Occipital lobe (tissue), 2 donors: Measurements from ENCODE around the gene PRKD1. TPM values are rescaled to one million over a fixed set of nuclear protein-coding genes. Genes with fewer than 3 reads are reported as not detected.
"Not testable (repeated sequence)": the region's sequence is repeated elsewhere in the genome, so short reads cannot be mapped to it uniquely, and the experiment has no call there.

ENCODE experiments used
- DNase-seq: peaks from one replicate; lab custom pipeline; 2025; lab: John Stamatoyannopoulos, UW
- total RNA-seq: library from RNA; depleted of rRNA; stranded (reverse); fragments of >200 nt; gene quantifications from one replicate; pipeline ENCODE4 v1.2.3, GENCODE V29; 2014

Gene PRKD1
- total RNA-seq, 1 donor from 2014 or later = 20.0 TPM

DNA sequence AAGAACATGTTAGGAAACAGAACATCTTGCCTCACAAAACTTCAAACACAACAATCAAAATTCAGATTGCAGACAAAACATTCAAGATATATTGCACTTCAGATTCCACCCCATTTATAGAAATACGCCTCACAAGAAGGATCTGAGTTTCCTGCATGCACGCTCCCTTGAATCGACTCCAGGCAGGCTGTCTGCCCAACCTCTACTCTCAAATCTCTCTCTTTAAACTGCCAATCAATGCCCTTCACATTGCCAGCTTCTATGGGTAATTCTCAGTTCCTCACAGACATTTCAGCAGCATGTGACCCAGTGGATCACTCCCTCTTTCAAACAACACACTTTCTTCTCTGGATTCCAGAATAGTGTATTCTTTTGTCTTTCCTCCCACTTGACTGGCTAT, 184.1 kb downstream of the PRKD1 start:
- no peak for DNase-seq

DNA sequence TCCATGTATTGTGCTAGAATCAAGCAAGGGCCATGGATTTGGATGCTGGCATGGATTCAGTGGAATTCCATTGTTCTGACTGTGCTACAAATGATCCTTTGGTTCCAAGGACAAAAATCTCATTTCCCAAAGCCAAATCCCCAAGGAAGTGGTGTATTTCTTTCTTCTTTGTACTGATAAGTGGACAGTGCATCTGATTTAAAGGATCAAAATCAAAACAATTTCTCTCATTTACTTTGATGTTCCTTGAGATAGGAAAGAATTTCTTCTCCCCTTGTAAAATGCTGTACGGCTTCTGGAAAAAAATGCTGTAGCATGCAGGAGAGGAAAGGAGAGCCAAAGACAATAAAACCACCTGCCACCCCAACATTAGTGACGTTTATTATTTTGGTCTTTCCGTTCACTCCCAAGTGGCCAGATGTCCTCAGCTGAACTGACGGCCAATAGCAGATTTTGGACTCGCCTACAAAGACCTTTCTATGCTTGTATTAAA, 185.7 kb downstream of the PRKD1 start:
- no peak for DNase-seq

DNA sequence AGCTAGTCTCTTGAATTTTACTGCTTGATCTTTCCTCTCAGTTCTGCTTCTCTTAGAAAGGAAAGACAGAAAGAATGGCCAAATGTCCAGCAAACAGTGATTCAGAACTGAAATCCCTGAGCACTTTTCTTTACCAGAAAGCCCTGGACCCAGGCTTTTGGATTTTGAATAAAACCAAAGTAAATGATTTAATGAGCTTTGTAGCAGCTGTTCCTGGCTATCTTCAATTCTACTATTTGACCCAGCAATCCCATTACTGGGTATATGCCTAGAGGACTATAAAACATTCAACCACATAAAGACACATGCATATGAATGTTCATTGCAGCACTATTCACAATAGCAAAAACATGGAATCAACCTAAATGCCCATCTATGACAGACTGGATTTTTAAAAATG, 187.2 kb downstream of the PRKD1 start:
- DNase-seq = no peak

DNA sequence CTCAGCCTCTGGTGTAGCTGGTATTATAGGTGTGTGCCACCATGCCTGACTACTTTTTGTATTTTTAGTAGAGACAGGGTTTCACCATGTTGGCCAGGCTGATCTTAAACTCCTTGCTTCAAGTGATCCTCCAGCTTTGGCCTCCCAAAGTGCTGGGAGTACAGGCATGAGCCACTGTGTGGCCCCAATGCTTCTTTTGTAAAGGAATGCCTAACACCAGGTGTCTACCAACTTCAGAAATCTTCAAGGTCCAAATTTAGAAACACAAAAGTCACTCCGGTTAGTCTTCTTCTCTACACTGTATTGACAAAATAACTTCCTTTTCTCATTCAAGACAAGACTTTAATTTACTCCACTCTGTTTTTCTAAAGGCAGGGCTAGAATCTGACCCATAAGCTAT, 188.7 kb downstream of the PRKD1 start:
- DNase-seq = no peak

DNA sequence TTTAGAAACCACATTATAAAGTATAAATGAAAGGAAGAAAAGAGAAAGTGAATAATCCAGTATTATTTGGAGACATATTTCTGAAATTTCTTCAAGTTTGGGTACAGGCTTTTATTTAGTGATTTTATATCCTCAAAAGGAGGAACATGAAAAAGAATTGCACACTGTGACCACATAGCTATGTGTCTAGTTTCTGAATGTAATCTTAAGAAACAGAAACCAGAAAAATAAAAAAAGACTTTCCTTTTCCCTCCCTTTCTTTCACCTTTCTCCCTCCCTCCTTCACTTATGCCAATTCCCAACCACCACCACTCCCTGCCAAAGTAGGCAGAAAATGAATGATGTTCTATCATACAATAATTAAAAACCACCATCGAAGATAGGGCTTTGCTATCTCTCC, 189.6 kb downstream of the PRKD1 start:
- no peak for DNase-seq

DNA sequence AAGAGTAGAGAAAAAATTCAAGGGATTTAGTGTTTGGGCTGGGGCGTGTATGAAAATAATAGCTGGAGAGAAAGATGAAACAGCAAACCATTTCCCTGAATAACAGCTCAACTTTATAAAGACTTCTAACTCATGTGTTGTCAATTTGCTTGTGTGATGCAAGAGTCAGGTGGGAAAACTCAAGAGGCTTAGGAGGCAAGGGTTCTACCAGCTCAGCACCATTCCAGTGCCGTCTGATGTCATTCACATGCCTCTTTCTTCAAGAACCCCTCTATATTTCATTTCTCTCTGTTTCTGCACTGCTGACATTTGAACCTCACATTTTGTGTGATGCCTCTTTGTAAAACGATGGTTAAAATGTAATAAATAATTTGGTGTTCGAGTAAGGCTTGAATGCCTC, 192.2 kb downstream of the PRKD1 start:
- no peak for DNase-seq

DNA sequence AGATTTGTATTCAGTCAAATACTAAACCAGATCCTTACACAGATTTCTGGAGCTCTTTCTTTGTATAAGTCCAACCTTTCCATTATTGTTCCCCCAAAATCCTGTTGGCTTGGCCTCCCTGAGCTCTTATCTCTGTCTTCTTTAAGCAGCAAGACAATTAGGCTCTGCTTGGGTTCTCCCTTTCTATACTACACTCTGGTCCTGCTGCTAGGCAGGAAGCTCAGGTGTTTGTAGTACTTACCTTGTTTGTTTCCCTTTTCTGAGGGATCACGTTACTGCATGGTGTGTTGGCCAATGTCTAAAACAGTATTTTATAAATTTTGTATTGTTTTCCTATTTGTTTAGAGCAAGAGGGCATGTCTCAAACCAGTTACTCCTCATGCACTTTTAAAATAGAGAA, 192.9 kb downstream of the PRKD1 start:
- DNase-seq = no peak

DNA sequence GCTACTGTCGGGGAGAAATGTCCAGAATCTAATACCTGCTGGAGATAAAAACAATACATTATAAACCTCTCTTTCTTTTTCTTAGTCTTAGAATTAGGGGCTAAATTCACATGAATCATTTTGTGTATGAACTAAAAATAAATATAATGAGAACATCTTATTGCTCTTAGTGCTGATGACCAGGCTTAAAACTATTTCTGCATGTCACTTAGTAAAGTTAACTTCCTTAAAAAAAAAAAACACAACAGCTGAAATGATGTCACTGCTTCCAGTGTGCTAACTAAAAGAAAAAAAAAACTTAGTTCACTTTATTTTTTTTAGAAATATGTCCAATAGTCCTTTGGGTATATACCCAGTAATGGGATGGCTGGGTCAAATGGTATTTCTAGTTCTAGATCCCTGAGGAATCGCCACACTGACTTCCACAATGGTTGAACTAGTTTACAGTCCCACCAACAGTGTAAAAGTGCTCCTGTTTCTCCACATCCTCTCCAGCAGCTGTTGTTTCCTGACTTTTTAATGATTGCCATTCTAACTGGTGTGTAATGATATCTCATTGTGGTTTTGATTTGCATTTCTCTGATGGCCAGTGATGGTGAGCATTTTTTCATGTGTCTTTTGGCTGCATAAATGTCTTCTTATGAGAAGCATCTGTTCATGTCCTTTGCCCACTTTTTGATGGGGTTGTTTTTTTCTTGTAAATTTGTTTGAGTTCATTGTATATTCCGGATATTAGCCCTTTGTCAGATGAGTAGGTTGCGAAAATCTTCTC, 200.9 kb downstream of the PRKD1 start:
- not testable (repeated sequence) for DNase-seq

DNA sequence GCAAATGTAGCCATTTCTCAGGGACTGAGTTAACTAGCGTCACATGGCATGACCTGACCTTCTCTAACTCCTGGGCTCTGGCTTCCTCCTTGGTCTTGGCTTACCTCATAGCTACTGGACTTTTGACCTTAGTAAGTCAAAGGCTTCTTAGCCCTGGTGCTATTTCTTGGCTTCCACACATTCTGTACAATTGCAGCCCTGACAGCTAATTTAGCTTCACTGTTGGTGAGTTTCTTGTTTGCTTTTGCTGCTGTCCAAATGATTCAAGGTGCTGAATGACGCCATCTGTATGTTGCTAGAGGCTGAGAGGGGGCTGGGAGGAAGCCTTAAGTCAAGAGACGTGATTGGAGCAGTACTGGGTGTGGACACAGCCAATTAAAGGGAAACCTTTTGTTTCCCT, 202.7 kb downstream of the PRKD1 start:
- DNase-seq = no peak

DNA sequence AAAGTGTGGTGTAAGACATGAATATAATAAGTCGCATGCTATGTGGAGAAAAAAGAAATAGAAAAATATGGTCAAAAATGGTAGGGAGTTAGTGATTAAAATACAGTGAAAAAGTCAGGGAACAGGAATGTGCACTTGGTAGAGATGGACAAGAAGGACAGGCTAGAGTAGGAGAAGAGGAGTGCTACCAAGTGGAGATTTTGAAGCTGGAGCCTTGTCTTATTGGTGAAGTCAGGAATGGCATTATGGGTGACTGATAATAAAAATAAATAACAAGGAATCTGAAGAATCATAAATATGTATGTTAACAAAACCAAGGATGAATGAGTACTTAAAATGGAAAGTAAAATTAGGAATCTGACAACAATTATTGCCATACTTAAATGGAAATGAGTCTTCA, 204.8 kb downstream of the PRKD1 start:
- no peak for DNase-seq

DNA sequence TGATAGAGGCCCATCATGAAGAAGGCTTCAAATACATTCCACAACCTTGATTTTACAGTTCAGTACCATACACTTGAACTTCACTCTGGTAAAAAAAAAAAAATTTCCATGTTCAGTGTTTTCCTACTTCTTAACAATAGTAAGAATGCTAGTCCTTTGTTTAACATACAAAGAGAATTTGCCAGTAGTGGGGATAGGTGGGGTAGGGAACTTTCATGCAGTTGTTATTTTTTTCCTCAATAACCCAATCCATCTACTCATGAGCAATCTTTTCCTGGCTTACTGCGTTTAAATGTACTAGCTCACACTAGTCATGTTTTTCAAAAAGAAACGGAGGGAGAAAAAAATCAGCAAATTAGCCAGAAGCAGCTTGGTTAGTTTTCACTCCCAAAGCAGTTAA, 206.1 kb downstream of the PRKD1 start:
- DNase-seq = no peak

DNA sequence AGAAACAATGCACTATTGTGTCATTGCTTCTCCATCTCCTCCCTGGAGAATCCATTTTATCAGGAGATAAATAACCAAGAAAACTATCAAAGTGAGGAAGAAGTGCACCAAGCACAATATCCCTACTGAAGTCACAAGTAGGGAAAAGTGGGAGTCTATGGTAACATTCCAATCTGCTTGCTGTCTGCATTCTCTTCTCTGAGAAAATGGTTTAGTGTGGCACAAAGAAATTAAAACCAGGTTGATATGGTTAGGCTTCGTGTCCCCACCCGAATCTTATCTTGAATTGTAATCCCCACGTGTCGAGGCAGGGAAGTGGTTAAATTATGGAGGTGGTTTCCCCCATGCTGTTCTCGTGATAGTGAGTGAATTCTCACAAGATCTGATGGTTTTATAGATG, 209.7 kb downstream of the PRKD1 start:
- no peak for DNase-seq

DNA sequence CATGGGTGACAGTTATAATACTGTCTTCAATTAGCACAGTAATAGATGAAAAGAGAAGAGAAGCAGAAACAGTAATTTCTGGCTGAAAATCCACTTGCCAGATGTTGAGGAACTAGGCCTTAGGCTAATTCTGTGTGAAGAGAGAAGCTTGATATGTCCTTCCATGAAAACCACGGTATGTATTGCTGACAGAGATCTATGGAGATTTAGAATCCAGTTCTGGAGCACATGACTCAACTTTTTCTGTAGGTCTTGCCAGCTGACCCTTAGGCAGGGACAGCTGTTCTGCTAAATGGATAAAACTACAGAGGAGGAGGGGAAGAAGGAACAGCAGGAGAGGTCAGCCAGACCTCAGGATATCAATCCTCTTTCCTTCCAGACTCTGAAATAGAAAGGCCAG, 211.5 kb downstream of the PRKD1 start:
- no peak for DNase-seq

DNA sequence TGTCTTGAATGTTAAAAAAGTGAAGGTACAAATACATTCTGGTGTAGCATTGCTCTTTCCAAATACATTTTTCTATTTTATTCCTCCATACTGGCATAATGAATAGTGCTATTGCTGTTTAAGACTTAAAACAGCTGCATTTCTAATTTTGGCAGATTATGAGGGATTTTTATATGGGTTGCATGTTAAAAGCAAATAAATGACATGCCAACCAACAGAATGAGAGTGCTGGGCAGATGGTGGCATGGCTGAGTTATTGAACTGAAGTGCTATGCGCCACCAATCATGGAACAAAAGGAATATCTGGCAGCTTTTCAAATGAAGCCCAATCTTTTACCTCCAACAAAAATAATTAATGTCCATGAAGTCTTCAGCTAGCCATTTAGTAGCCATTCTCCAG, 215.0 kb downstream of the PRKD1 start:
- DNase-seq = no peak

DNA sequence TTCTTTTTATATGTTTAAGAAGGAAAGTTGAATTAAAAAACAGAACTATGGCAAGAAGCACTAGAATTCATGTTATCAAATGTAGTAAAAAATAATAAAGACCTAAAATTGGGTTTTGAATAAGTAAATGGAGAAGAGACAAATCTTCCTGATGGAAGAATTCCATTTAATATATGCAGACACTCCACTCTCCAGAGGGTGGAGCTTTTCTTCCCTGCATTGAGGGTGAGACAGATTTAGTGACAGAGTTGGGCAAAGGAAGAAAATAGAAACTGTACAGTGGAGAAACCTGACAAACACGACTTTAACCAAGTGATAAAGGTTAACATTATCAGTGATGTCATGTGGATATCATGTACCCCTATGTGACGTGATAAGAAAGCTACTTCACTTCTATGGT, 217.6 kb downstream of the PRKD1 start:
- DNase-seq = no peak

DNA sequence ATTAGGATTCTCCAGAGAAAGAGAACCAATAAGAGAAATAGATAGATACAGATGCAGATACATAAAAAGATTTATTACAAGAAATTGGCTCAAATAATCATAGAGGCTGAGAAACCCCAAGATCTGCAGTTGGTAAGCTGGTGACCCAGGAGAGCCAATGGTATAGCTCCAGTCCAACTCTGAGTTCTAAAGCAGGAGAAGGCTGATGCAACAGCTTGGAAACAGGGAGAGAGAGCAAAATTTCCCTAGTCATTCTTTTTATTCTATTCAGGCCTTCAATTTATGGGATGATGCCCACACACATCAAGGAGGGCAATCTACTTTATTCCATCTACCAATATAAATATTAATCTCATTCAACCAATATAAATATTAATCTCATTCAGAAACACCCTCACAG, 218.2 kb downstream of the PRKD1 start:
- no peak for DNase-seq

DNA sequence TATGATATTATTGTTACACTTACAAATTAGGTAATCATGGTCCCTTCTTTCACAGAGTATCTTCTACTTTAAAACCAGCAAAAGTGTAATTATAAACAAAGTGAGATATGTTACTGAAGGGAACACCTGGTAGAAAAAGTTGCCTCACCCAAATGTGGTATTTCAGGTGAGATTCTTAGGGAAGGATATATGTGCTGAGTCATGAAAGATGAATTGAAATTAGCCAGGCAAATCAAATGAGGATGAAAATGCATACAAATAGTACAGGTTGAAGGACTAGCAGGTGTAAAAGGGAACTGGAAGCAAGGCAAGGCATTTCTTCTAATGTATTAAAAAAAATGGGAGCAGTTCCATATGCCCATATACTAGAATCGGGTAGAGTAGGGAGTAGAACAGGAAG, 220.9 kb downstream of the PRKD1 start:
- no peak for DNase-seq

DNA sequence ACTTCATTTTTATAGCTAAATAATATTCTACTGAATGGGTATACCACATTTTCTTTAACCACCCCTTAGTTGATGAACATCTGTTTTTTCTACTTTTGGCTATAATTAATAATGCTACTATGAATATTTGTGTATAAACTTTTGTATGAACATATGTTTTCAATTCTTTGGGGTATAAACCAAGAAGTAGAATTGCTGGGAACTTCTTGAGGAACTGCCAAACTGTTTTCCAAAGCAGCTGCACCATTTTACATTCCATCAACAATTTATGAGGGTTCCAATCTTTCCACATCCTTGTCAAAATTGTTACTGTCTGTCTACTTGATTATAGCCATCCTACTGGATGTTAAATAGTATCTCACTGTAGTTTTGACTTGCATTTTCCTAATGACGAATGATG, 221.8 kb downstream of the PRKD1 start:
- DNase-seq = no peak

DNA sequence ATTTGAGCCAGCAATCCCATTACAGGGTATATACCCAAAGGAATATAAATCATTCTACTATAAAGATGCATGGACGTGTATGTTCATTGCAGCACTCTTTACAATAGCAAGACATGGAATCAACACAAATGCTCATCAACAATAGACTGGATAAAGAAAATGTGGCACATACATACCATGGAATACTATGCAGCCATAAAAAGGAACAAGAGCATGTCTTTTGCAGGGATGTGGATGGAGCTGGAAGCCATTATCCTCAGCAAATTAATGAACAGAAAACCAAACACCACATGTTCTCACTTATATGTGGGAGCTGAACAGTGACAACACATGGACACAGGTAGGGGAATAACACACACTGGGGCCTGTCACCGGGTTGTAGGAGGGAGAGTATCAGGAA, 238.1 kb downstream of the PRKD1 start:
- not testable (repeated sequence) for DNase-seq

DNA sequence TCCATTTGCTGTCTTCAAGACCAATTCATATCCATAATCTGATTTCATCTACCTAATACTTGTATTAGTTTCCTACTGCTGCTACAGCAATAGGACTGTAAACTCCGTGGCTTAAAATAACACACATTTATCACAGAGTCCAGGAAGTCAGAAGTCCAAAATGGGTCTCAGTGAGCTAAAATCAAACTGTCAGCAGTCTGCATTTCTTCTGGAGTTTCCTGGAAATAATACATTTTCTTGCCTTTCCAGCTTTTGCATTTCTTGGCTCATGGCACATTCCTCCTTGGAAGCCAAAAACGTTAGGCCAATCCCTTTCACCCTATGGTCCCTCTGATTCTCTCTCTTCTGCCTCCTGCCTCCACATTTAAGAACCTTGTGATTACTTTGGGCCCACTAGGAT, 239.8 kb downstream of the PRKD1 start:
- DNase-seq = no peak

DNA sequence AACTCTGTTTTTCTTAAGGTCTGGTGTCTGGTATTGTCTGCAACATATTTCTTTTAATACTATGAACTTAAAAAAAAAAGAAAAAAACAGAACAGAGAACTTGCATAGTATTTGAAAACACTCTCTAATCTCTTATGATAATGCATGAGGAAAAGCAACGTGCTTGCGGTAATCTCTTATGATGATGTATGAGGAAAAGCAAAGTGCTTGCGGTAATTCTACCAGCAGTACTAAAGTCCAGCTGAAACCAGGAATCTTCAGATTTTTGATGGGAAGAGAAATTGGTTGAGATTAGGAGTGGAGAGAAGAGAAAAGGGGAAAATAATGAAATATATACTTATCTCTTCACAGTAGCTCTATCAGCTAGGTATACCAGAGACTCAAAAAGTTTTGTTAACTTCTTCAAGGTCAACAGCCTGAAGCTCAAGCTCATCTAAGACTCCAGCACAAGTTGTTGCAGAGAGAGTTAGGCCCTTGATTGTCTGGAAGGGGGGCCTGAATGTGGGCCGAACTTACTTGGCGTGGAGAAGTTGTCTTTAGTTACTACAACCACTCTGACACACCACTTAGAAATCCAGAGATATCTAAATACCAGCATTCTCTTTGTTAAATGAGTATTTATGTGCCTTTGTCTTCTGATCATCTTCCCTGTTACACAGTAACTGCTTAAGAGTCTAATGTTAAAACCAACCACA, 240.4 kb downstream of the PRKD1 start:
- no peak for DNase-seq

DNA sequence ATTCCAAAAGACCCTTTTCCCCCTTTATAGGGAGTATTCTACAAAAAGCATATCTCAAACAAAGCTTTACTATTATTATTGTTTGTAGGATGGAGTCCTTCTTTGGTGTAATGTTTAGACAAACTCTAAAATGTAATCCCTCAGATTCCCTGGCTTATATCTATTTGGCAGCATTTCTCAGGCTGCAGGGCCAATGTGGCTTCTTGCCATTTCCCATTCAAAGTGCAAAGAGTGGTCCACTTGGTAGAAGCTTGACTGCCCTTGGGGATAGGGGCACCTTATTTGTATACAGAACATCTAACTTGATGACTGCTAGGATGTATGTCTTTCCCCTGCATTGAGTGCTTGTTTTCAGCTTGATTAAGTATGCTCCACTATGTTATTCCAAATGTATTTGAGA, 242.7 kb downstream of the PRKD1 start:
- no peak for DNase-seq

DNA sequence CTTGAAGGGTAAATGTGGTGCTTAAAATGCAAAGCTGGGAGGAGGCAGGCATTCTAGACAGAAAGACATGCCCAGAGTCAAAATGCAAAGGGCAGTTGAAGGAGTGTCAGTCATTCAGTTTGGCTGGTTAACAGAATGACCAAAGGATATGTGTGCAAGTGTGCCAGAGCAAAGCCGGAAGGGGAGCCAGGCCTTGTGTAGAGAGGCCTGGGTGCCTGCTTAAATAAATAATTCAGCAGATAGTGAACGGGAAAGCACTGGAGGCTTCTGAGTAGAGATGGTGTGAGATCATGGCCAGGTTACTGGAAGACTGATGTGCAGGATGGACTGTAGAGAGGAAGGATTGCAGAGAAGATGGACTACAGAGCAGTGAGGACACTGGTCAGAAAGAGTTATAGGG, 244.9 kb downstream of the PRKD1 start:
- no peak for DNase-seq
